HepG2 (cell line): Measurements from ENCODE around the gene ZNF618. TPM values are rescaled to one million over a fixed set of nuclear protein-coding genes. Genes with fewer than 3 reads are reported as not detected.

ENCODE experiments used
- ATAC-seq: fragments of 200-7000 bp; cut with Tn5 transposase; 3 replicates; pipeline ENCODE4 v1.9.1; 2020; ENCODE audit warnings: mild to moderate bottlenecking, moderate library complexity
- BruUV-seq: library from RNA; stranded (reverse); fragments of 400-500 nt; replicated peaks from 2 replicates; lab custom pipeline; 2021; lab: Mats Ljungman, UMichigan
- CTCF ChIA-PET: fragments of 300-600 bp; formaldehyde crosslinking; extraction: SDS; loops from one replicate; lab custom pipeline; 2021; ENCODE audit warnings: low total read pairs, inconsistent platforms, low intra/inter-chr PET ratio; lab: Yijun Ruan, JAX
- POLR2A ChIA-PET: fragments of 350-600 bp; sonication (Branson Sonifier 250); formaldehyde crosslinking; loops from one replicate; lab custom pipeline; 2020; ENCODE audit warnings: antibody characterized with exemption, inconsistent platforms; lab: Yijun Ruan, JAX
- DNase-seq: peaks from one replicate; pipeline ENCODE4 v3.0.0-alpha.2; 2015; ENCODE audit warnings: low spot score
- FAIRE-seq: peaks from 3 replicates; lab custom pipeline; 2011; peaks lifted over from hg19 to GRCh38; lab: Jason Lieb, UNC
- H2AFZ ChIP-seq: one replicate; pipeline ENCODE4 v1.6.1; 2011; ENCODE audit warnings: low read length, inconsistent platforms
- H3K27ac ChIP-seq: fragments of 300-600 bp; 3 replicates; pipeline ENCODE4 v1.8.0; 2011; ENCODE audit warnings: mixed run types, mild to moderate bottlenecking, mixed read lengths, low read length, inconsistent platforms; ENCODE audit not compliant: insufficient read depth; ENCODE audit errors: extremely low read length
- H3K27me3 ChIP-seq, 2 experiments: fragments of 200-600 bp in 1 of 2; 2 replicates in 1 of 2; 3 replicates in 1 of 2; pipeline versions ENCODE4 v1.6.0 to v1.8.0; 2011; ENCODE audit warnings: low read length in 2 of 2, mild to moderate bottlenecking in 2 of 2, moderate library complexity in 2 of 2, inconsistent platforms in 1 of 2; ENCODE audit not compliant: insufficient read depth in 2 of 2, control insufficient read depth in 1 of 2
- H3K36me3 ChIP-seq, 2 experiments: fragments of 200-600 bp in 1 of 2; replicated peaks in 1 of 2; 2 replicates in 1 of 2; 3 replicates in 1 of 2; pipeline versions ENCODE4 v1.5.1 to v1.8.0; 2011; ENCODE audit warnings: low read length in 2 of 2, inconsistent platforms in 1 of 2; ENCODE audit not compliant: insufficient read depth in 2 of 2, control insufficient read depth in 1 of 2
- H3K4me1 ChIP-seq: 2 replicates; pipeline ENCODE4 v1.5.1; 2012; ENCODE audit warnings: low read length, inconsistent platforms; ENCODE audit not compliant: insufficient read depth
- H3K4me2 ChIP-seq: 2 replicates; pipeline ENCODE4 v1.6.0; 2011; ENCODE audit warnings: low read depth, low read length, inconsistent platforms
- H3K4me3 ChIP-seq, 3 experiments: fragments of 200-600 bp in 1 of 3; sonication (generic), shearing (Covaris generic) in 1 of 3; replicated peaks in 1 of 3; 2 replicates each; pipeline ENCODE4 v1.5.1; 2011 to 2016; ENCODE audit warnings: low read length in 3 of 3, inconsistent platforms in 2 of 3, low read depth in 2 of 3, mild to moderate bottlenecking in 2 of 3, control low read depth in 1 of 3, mixed read lengths in 1 of 3; ENCODE audit not compliant: insufficient read depth in 1 of 3
- H3K79me2 ChIP-seq: one replicate; pipeline ENCODE4 v1.6.1; 2011; ENCODE audit warnings: low read length, inconsistent platforms; ENCODE audit not compliant: insufficient read depth
- H3K9ac ChIP-seq: 2 replicates; pipeline ENCODE4 v1.6.0; 2011; ENCODE audit warnings: mild to moderate bottlenecking, low read depth, low read length, inconsistent platforms; ENCODE audit not compliant: insufficient read depth
- H3K9me3 ChIP-seq: 2 replicates; pipeline ENCODE4 v1.5.1; 2012; ENCODE audit warnings: mild to moderate bottlenecking, low read length
- H4K20me1 ChIP-seq: 2 replicates; pipeline ENCODE4 v1.6.0; 2011; ENCODE audit warnings: inconsistent platforms, mild to moderate bottlenecking, low read length, moderate library complexity; ENCODE audit not compliant: insufficient read depth
- ARNTL ChIP-seq: sonication (generic); formaldehyde crosslinking; IDR thresholded peaks from 2 replicates; pipeline ENCODE4 v1.4.0; 2020; ENCODE audit warnings: mild to moderate bottlenecking, missing genetic modification reagents
- BHLHE40 ChIP-seq: IDR thresholded peaks from 2 replicates; pipeline ENCODE4 v1.6.1; 2011; ENCODE audit warnings: low read length, improper control_type of control experiment
- FOXO4 ChIP-seq: sonication (generic); formaldehyde crosslinking; conservative IDR thresholded peaks from 2 replicates; pipeline ENCODE4 v1.8.1; 2023; ENCODE audit warnings: missing genetic modification reagents
- KLF11 ChIP-seq: IDR thresholded peaks from 2 replicates; pipeline ENCODE4 v1.6.1; 2016; ENCODE audit warnings: missing compliant biosample characterization
- MBNL3 ChIP-seq: fragments of 250-450 bp; sonication (Bioruptor Pico); conservative IDR thresholded peaks from 2 replicates; pipeline ENCODE4 v1.8.0; 2022; ENCODE audit warnings: mild to moderate bottlenecking, inconsistent platforms
- MNT ChIP-seq: fragments of 450-650 bp; IDR thresholded peaks from 2 replicates; pipeline ENCODE4 v1.6.1; 2016
- ZBTB43 ChIP-seq: sonication (generic); formaldehyde crosslinking; conservative IDR thresholded peaks from 2 replicates; pipeline ENCODE4 v1.4.0; 2020; ENCODE audit warnings: missing genetic modification reagents
- ZNF740 ChIP-seq: sonication (generic); formaldehyde crosslinking; IDR thresholded peaks from 2 replicates; pipeline ENCODE4 v1.4.0; 2020; ENCODE audit warnings: missing genetic modification reagents
- WGBS: methylation state at CpG from one replicate; pipeline ENCODE4 v1.1.6; 2017; ENCODE audit warnings: low lambda C conversion rate; 5-methylcytosine and 5-hydroxymethylcytosine counted together
- in situ Hi-C: cut with HindIII; loops from 2 replicates; pipeline ENCODE4 v1.10.0; 2017; ENCODE audit warnings: low pct_unique_long_range_greater_than_20kb; ENCODE audit not compliant: extremely low pct_ligation_motif_present
- intact Hi-C: fragments of 100-400 bp; cut with micrococcal nuclease; formaldehyde crosslinking; loops from one replicate; pipeline ENCODE4 v1.10.0; 2022; ENCODE audit not compliant: unreplicated experiment
- polyA plus RNA-seq, 8 experiments: library from polyadenylated mRNA; depleted of rRNA in 3 of 8; stranded (reverse) in 7 of 8; unstranded in 1 of 8; fragments of >200 nt; fragmentation: Illumina TruSeq in 4 of 8; extraction: Trizol in 4 of 8; gene quantifications; 2 replicates each; pipeline versions ENCODE4 v1.2.1 to v1.2.3, GENCODE V29; 2011 to 2016; ENCODE audit warnings: low read depth in 4 of 8, missing spikeins in 1 of 8, mixed read lengths in 1 of 8; ENCODE audit not compliant: insufficient read depth in 1 of 8
- total RNA-seq, 5 experiments: library from RNA; depleted of rRNA; stranded (reverse); fragments of >200 nt; fragmentation: Illumina TruSeq; extraction: Trizol; gene quantifications; 2 replicates each; pipeline ENCODE4 v1.2.3, GENCODE V29; 2016; ENCODE audit warnings: low read depth in 1 of 5

The ZNF618 gene
- total and polyA plus RNA-seq, 2 of the 13 experiments (the other 11 are each of a cell fraction or from before 2014, with no cell fraction given), result 0.07 TPM

- H3K36me3 ChIP-seq, result no peaks in the 10 kb centered on the region
- H3K4me1 ChIP-seq, result peaks cover 21% of the 10 kb centered on the region
- no peaks in the 10 kb centered on the region for H3K79me2 ChIP-seq
- H3K27me3 ChIP-seq, result peaks cover 1 to 6% of the 10 kb centered on the region in 2 experiments; a peak in 2 of 5 replicates
- H3K9me3 ChIP-seq, result no peaks in the 10 kb centered on the region
- 0 out of 2 replicates have a peak, but pooled peaks have one; percentile 20 for TF ChIP-seq FOXO4 (CRISPR knock-in tag)
- TF ChIP-seq ARNTL (CRISPR knock-in tag), result 0 out of 2 replicates have a peak, but pooled peaks have one; percentile 19
- TF ChIP-seq ZNF740 (CRISPR knock-in tag), result 0 out of 2 replicates have a peak, but pooled peaks have one; percentile 8
- TF ChIP-seq MNT, result peak; percentile 98
- 0 out of 2 replicates have a peak, but pooled peaks have one; percentile 42 for TF ChIP-seq ZBTB43
- TF ChIP-seq BHLHE40, result peak; percentile 49; the same call in 1 of the 2 replicates
- TF ChIP-seq KLF11 (CRISPR knock-in tag), result no peak
- no peak for TF ChIP-seq MBNL3 (CRISPR knock-in tag)
- FAIRE-seq, result no peak
- BruUV-seq, result no TSS peak
- no peak for ATAC-seq
- in situ Hi-C loops, result no loop called here
- no peak overlapping the region for H3K27ac ChIP-seq
- ChIA-PET CTCF (no interaction called here), POLR2A (interaction anchor here (1.0 to 1.2 kb wide), 2 partner anchors 12 to 27 kb away, joined by 3 to 4 read pairs; partner anchors contain the start of gene AMBP)
- no peak overlapping the region for H3K4me3 ChIP-seq
- H4K20me1 ChIP-seq, result no peaks in the 10 kb centered on the region
- 36% methylated on average over 10 of the region's 11 CpGs for WGBS
- no peak for DNase-seq
- H3K4me2 ChIP-seq, result peak overlapping the region; percentile 23; the same call in 1 of the 2 replicates
- no peak overlapping the region for H3K9ac ChIP-seq
- H2AFZ ChIP-seq, result no peak overlapping the region
- intact Hi-C loops, result no loop called here
Measured at GRCh38 chr9:114050226-114050568, 174.1 kb downstream of the ZNF618 start.
